A204.1 (cell line): ENCODE measurements around the gene PSMB9.
"Not testable (repeated sequence)": the region's sequence is repeated elsewhere in the genome, so short reads cannot be mapped to it uniquely, and the experiment has no call there.

Experiments used
- FAIRE-seq: peaks from 2 replicates; lab custom pipeline; 2012; peaks lifted over from hg19 to GRCh38; lab: Jason Lieb, UNC

Gene PSMB9

GRCh38 chr6:32853541-32854375 lies at the start of gene PSMB9, which contains the start of gene TAP1:
Gene PSMB9 (plus strand): TSS chr6:32854192. CDS start chr6:32854230, 38 bp downstream.
Gene TAP1 (minus strand): TSS chr6:32853704. CDS start chr6:32853636, 68 bp downstream.
- no peak for FAIRE-seq

GRCh38 chr6:32805404-32805803 lies 48.6 kb upstream of the PSMB9 start:
- not testable (repeated sequence) for FAIRE-seq

- FAIRE-seq, result no peak
Observed at GRCh38 chr6:32807020-32807580, 46.9 kb upstream of the PSMB9 start.

- peak; percentile 39 for FAIRE-seq
Observed at GRCh38 chr6:32809171-32809570, 44.8 kb upstream of the PSMB9 start.

GRCh38 chr6:32814145-32814544 lies 39.8 kb upstream of the PSMB9 start:
- FAIRE-seq, result no peak

- no peak for FAIRE-seq
Observed at GRCh38 chr6:32815115-32815514, 38.9 kb upstream of the PSMB9 start.

GRCh38 chr6:32815996-32816395 lies 38.0 kb upstream of the PSMB9 start:
- no peak for FAIRE-seq

GRCh38 chr6:32816746-32817204 lies 37.2 kb upstream of the PSMB9 start, which contains the start of gene HLA-DOB:
Gene HLA-DOB (minus strand): TSS chr6:32817002. CDS start chr6:32816951, 51 bp downstream.
- no peak for FAIRE-seq

GRCh38 chr6:32818867-32819266 lies 35.1 kb upstream of the PSMB9 start:
- FAIRE-seq, result no peak

- no peak for FAIRE-seq
Observed at GRCh38 chr6:32819729-32820128, 34.3 kb upstream of the PSMB9 start.

- peak; percentile 80 for FAIRE-seq
Observed at GRCh38 chr6:32825966-32826365, 28.0 kb upstream of the PSMB9 start.

GRCh38 chr6:32827025-32827424 lies 27.0 kb upstream of the PSMB9 start:
- FAIRE-seq, result no peak

- FAIRE-seq, result no peak
Observed at GRCh38 chr6:32829495-32829894, 24.5 kb upstream of the PSMB9 start.

- FAIRE-seq, result no peak
Observed at GRCh38 chr6:32830017-32830416, 24.0 kb upstream of the PSMB9 start.

- FAIRE-seq, result no peak
Observed at GRCh38 chr6:32830936-32831335, 23.1 kb upstream of the PSMB9 start.

GRCh38 chr6:32832535-32832934 lies 21.5 kb upstream of the PSMB9 start:
- no peak for FAIRE-seq

- FAIRE-seq, result no peak
Observed at GRCh38 chr6:32833664-32834063, 20.3 kb upstream of the PSMB9 start.

- FAIRE-seq, result no peak
Observed at GRCh38 chr6:32835167-32835893, 18.7 kb upstream of the PSMB9 start.

- FAIRE-seq, result no peak
Observed at GRCh38 chr6:32836873-32837272, 17.1 kb upstream of the PSMB9 start.

- no peak for FAIRE-seq
Observed at GRCh38 chr6:32837651-32838113, 16.3 kb upstream of the PSMB9 start.

- FAIRE-seq, result peak; percentile 44
Observed at GRCh38 chr6:32838114-32838958, 15.7 kb upstream of the PSMB9 start, which contains the start of gene TAP2. Gene TAP2 (minus strand): TSS chr6:32838739. CDS start chr6:32838233, 506 bp downstream.

- no peak for FAIRE-seq
Observed at GRCh38 chr6:32839356-32839755, 14.6 kb upstream of the PSMB9 start.
